Omental fat pad (tissue), 4 donors: ENCODE results near the gene MED16. TPM values are rescaled to one million over a fixed set of nuclear protein-coding genes. Genes with fewer than 3 reads are reported as not detected.
A peak's percentile ranks its signal among the peaks of the same experiment; 100 is the strongest.
"Not testable (repeated sequence)": the region's sequence is repeated elsewhere in the genome, so short reads cannot be mapped to it uniquely, and the experiment has no call there.

Experiments
- ATAC-seq: fragments of 150-250 bp; one replicate; pipeline ENCODE4 v1.9.1; 2016; ENCODE audit warnings: mild to moderate bottlenecking, moderate library complexity; ENCODE audit not compliant: low FRiP score
- DNase-seq: peaks from one replicate; pipeline ENCODE4 v3.0.0-alpha.2; 2019; ENCODE audit warnings: low spot score
- total RNA-seq, 4 donors: library from RNA; depleted of rRNA; stranded (reverse); fragments of >200 nt; gene quantifications; one replicate each; pipeline ENCODE4 v1.1.0, GENCODE V29; 2016
- TF ChIP-seq, protein P1 (sequence below), 3 donors: fragments of 450-650 bp; IDR thresholded peaks; one replicate each; pipeline ENCODE4 v1.5.1; 2016 to 2017; ENCODE audit warnings: antibody characterized with exemption in 3 of 3, mild to moderate bottlenecking in 3 of 3, moderate library complexity in 2 of 3

Gene MED16
- total RNA-seq, 4 donors from 2014 or later: 20.1 to 34.0 (median 24.5) TPM

DNA sequence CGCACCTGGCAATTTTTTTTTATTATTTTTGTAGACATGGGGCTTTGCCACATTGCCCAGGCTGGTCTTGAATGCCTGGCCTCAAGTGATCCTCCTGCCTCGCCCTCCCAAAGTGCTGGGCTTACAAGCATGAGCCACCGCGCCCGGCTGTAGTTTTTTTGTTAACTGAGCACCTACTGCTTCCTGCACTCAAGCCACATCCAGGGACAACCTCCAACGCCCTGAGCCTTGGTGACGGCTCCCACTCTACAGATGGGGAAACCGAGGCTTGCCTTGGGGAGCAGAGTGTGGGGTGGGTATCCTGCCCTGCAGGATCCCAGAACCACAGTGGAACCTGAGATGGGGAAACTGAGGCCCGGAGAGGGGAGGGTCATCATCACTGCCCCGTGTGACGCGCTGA lies 37.8 kb downstream of the MED16 start:
- ATAC-seq (no peak), DNase-seq (no peak)
- TF ChIP-seq, protein P1, sequence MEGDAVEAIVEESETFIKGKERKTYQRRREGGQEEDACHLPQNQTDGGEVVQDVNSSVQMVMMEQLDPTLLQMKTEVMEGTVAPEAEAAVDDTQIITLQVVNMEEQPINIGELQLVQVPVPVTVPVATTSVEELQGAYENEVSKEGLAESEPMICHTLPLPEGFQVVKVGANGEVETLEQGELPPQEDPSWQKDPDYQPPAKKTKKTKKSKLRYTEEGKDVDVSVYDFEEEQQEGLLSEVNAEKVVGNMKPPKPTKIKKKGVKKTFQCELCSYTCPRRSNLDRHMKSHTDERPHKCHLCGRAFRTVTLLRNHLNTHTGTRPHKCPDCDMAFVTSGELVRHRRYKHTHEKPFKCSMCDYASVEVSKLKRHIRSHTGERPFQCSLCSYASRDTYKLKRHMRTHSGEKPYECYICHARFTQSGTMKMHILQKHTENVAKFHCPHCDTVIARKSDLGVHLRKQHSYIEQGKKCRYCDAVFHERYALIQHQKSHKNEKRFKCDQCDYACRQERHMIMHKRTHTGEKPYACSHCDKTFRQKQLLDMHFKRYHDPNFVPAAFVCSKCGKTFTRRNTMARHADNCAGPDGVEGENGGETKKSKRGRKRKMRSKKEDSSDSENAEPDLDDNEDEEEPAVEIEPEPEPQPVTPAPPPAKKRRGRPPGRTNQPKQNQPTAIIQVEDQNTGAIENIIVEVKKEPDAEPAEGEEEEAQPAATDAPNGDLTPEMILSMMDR (IDR thresholded peaks at IDR 0.05): no peak

DNA sequence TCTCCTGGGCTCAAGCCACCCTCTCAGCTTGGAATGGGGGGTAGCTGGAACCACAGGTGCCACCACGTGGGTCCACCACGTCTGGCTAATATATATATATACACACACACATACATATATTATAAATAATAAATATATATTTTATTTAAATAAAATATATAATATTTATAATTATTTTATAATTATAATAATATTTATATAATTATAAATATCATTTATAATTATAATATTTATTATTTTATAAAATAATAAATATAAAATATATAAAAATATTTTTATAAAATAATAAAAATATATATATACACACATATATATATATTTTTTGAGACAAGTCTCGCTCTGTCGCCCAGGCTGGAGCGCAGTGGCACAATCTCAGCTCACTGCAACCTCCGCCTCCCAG lies 38.4 kb downstream of the MED16 start:
- DNase-seq (no peak), ATAC-seq (no peak)
- TF ChIP-seq, protein P1 (IDR thresholded peaks at IDR 0.05): no peak

DNA sequence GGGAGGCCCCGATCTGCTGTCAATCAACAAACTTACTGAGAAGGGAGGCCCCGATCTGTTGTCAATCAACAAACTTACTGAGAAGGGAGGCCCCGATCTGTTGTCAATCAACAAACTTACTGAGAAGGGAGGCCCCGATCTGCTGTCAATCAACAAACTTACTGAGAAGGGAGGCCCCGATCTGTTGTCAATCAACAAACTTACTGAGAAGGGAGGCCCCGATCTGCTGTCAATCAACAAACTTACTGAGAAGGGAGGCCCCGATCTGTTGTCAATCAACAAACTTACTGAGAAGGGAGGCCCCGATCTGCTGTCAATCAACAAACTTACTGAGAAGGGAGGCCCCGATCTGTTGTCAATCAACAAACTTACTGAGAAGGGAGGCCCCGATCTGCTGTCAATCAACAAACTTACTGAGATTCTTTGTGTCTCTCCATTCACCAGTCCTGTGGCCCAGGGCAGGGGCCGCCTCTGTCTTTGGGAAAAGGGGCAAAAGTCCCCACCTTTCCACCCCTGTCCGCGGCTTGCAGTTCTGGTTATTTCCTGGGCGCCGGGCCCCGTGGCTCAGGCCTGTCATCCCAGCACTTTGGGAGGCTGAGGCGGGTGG lies 39.3 kb downstream of the MED16 start:
- ATAC-seq, DNase-seq: not testable (repeated sequence)

DNA sequence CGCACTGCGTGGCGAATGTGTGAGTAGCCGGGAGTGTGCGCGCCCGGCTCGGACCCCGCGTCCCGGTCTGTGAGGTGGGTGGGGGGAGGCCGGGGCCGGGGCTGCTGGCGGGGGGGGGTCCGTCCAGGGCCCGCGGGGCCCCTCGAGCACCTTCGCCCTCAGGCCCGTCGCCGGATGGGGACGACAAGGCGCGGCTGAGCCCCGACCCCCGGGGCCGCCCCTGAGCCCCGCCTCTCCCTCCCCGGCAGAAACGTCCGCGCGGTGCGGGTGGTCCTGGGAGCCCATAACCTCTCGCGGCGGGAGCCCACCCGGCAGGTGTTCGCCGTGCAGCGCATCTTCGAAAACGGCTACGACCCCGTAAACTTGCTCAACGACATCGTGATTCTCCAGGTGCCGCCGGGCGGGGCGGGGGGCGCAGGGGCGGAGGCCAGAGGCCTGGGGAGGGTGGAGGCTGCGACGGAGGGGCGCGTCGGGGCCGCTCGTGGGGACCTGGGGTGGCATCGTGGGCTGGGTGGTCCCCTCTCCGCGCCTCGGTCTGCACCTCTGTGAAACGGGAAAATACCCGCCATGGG lies 39.9 kb downstream of the MED16 start:
- TF ChIP-seq, protein P1 (IDR thresholded peaks at IDR 0.05): no peak
- no peak for DNase-seq
- no peak for ATAC-seq

DNA sequence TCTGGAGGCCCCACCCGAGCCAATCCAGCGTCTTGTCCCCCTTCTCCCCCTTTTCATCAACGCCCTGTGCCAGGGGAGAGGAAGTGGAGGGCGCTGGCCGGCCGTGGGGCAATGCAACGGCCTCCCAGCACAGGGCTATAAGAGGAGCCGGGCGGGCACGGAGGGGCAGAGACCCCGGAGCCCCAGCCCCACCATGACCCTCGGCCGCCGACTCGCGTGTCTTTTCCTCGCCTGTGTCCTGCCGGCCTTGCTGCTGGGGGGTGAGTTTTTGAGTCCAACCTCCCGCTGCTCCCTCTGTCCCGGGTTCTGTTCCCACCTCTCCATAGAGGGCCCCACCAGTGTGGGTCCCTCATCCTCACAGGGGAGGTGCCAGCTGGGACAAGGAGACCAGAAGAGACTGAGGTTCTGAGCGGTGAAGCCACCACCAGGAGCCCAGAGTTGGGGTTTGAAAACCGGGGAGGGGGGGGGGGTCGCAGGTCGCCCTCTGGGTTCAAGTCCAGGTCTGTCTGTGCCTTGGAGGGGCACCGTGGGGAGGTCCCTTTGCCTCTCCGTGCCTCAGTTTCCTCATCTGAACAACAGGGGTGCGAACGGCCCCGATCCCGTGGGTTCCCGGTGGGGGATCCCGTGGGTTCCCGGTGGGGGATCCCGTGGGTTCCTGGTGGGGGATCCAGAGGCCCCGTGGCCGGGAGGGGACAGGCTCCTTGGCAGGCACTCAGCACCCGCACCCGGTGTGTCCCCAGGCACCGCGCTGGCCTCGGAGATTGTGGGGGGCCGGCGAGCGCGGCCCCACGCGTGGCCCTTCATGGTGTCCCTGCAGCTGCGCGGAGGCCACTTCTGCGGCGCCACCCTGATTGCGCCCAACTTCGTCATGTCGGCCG lies 40.6 kb downstream of the MED16 start, which contains the start of gene ELANE:
Gene ELANE (plus strand): TSS at position 168 of the 878 bp plus-strand sequence. CDS start 26 bp downstream, at position 194.
- DNase-seq (no peak), ATAC-seq (no peak)
- TF ChIP-seq, protein P1 (IDR thresholded peaks at IDR 0.05): no peak

DNA sequence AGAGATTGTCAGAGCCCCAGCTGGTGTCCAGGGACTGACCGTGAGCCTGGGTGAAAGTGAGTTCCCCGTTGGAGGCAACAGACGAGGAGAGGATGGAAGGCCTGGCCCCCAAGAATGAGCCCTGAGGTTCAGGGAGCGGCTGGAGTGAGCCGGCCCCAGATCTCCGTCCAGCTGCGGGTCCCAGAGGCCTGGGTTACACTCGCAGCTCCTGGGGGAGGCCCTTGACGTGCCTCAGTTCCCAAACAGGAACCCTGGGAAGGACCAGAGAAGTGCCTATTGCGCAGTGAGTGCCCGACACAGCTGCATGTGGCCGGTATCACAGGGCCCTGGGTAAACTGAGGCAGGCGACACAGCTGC lies 42.0 kb downstream of the MED16 start:
- DNase-seq (no peak), ATAC-seq (no peak)
- TF ChIP-seq, protein P1 (IDR thresholded peaks at IDR 0.05): no peak

DNA sequence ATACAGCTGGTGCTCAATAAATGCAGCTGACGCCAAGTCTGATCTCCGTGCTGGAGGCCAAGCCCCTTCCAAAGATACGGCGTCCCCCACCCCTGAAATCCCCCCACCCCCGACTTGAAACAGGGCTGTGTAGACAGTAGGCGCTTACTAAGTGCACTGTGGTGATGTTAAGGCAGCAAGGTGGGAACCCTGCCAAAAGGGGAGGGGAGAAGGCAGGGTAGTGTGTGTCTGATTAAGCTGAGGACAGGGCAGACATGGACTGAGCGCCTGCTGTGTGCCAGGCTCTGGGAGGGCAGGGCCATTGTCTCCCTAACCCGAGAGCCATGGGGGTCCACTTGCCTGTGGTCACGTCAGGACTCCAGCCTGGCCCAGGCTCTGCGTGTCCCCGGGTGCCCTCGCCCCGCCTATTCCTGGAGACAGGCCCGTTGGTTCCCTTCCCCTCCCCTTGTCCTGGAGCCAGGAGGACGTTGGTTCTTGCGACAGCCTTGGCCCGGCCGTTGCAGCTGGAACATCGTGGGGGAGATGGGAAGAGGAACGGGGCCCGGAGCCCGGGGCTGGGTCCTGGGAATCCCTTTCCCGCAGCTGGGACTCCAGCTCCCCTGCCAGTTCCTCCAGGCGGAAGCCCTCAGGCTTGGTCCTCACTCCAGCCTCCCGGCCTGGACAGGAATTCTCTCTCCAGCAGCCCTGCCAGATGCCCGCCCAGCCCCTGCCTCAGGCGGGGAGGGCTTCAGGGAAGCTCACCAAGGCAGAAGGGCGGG lies 42.6 kb downstream of the MED16 start:
- DNase-seq (peak; percentile 65), ATAC-seq (peak; percentile 80)
- TF ChIP-seq, protein P1 (IDR thresholded peaks at IDR 0.05): no peak

DNA sequence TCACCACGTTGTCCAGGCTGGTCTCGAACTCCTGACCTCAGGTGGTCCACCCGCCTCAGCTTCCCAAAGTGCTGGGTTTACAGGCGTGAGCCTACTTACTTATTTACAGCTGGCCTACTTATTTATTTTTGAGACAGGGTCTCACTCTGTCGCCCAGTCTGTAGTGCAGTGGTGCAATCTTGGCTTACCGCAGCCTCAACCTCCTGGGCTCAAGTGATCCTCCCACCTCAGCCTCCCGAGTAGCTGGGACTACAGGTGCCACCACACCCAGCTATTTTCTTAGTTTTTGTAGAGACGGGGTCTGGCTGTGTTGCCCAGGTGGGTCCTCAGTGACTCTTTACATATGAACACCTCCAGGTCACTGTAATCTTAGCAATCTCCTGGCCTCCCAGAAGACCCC lies 43.8 kb downstream of the MED16 start:
- DNase-seq, ATAC-seq: not testable (repeated sequence)
